Measurements from ENCODE around the gene MYH6.

DNA sequence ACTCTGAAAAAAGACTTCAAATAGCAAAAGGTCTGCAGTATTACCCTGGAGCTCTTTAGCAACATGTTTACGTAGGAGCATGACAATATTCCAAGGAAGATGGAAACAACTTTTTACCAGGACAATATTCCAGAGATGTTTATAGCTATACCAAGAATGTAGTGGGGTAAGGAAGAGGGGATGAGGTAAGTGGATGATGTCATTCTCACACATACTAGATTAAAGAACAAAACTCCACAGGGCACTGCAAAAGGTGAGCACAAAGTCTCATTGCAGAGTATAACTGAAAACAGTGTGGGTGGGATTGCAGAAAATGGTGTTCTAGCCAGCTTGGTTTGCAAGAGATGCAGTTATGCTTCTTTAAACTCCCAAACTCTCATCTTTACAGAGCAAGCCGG is 22.8 kb downstream of the MYH6 start:
- TF ChIP-seq FOXA1 (IDR thresholded peaks at IDR 0.05) = no peak
- TF ChIP-seq YY1 (IDR thresholded peaks at IDR 0.05) = no peak

Measured in liver (tissue), 1 donor.